ENCODE data around the gene MAST2. TPM values are rescaled to one million over a fixed set of nuclear protein-coding genes. Genes with fewer than 3 reads are reported as not detected.

The MAST2 gene
- total RNA-seq, 1 donor from 2014 or later: 50.7 TPM

DNA sequence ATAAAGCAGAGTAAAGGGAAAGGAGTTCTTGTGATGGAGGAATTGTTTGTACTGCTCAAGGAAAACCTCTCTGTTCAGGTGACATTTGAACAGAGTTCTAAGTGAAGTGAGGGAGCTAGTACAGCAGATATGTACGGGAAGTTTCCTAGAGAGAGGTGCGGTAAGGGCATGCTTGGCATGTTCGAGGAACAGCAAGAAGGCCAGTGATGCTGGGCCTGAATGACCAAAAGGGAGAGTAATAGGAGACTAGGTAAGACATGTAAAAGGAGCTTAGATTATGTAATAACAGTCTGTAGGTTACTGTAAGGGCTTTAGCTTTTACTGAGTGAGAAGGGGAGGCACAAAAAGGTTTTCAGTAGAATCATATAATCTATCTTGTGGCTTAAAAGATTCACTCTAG, 265.1 kb downstream of the MAST2 start:
- no peak for DNase-seq

DNA sequence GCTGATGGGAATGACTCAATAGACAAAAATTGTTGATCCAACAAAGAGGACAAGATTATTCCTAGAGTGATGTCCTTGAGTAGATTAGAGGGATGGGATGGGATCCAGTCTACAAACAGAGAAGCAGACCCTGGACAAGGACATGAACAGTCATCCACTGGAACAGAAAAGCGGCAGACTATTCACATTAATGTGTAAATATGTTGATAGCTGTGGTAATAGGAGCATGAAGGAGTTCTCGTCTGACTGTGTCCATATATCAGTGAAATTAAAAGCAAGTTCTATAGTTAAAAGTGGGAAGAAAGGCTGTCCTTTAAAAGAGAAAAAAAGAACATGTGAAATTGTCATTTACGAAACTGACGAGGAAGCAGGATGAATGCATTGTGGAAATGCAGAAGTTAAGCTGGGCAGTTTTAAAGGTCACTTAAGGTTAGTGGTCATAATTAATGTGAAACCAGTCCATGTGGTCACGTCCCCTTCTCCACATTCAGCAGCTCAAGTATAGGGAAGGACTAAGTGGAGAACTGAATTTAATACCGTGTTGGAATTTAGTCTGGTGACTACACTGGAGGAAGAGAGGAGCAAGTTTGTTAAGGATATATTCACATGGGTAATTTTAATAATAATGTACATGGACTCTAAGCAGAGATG, 266.9 kb downstream of the MAST2 start:
- no peak for DNase-seq

DNA sequence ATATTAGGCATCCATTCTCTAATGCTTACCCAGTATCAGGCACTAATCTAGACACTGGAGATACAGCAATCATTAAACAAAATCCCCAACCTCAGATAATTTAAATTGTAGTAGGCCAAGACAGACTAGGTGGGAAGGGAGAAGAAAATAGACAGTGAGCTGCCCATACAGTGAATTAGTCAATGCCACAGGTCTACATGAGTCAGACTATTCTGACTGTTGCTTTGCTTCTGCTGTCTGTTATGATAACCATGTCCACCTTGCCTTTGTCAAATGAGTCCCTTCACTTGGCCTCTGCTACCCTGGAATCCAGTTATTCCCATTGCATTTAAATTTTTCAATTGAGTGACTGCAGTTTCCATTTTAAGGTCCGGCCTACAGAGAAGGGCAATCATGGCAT, 269.6 kb downstream of the MAST2 start:
- no peak for DNase-seq

DNA sequence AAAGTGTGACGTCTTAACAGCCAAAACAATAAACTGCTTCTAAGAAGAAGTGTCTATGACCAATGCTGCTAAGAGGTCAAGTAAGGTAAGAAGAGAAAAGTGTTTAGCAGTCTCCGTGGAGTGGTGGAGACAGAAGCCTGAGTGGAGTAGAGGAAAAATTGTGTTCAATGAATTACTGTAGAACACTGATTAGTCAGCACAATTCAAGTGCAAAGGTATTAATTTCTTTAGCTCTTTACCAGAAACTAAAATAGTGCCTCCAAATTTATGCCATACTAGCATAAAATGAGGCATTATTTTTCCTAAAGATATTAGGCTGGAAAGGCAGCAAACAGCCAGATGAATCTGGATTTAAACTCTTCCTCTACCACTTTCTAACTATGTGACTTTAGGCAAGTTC, 272.9 kb downstream of the MAST2 start:
- no peak for DNase-seq

DNA sequence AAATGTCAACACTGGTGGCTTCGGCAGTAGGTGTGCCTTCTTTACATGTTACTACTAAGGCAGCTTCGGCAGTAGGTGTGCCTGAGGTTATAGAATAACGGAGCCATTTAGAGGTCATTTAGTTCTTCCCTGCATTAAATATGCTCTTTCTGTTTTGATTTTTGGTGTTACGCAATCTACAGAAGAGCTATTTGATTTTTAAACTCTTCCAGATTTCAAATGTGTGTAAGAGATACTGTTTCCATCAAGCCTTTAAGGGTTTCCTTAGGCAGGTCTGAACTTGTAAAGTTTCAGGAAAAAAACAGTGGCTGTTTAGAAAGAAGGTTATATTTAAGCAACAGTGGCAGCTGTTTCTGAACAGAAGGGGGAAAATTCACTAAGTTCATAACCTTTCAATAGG, 274.2 kb downstream of the MAST2 start:
- no peak for DNase-seq

DNA sequence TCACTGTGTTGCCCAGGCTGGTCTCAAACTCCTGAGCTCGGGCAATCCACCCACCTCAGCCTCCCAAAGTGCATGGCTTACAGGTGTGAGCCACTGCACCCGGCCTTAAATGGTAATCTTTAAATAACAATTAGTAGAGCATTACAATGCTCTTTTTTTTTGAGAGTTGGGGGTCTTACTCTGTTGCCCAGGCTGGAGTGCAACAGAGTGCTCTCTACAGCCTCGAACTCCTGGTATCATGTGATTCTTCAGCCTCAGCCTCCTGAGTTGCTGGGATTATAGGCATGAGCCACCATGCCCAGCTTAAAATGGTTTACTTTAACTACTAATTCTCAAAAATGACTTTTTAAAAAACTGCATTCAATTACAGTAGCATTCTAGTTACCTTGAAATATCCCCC, 276.8 kb downstream of the MAST2 start:
- DNase-seq: no peak

DNA sequence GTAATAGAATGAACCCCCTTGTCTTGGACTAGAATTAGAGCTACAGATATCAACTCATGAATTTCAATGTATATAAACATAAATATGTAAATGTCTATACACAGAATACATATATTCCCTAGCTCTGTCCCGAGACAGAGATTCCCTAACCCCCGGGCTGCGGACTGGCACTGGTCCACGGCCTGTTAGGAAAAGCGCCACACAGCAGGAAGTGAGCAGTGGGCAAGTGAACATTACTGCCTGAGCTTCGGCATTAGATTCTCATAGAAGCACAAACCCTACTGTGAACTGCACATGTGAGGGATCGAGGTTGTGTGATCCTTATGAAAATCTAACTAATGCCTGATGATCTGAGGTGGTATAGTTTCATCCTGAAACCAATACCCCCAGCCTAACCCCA, 277.8 kb downstream of the MAST2 start:
- DNase-seq: no peak

DNA sequence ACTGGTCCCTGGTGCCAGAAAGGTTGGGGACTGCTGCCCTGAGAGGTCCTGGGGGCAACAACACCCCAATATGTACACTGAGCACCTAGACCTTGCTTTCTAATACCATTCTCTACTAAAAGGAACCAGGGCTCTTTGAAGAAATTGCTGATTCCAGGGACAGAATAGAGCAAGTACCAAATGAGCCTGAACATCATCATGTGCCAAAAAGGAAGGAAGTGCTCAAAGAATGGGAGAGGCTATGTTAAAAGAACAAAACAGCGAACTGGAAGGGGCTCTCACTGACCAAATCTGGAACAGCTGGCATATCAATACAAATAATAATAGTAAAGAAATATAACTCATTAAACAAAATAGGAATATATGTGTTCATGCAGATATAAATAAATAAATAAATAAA, 278.2 kb downstream of the MAST2 start:
- DNase-seq: no peak

DNA sequence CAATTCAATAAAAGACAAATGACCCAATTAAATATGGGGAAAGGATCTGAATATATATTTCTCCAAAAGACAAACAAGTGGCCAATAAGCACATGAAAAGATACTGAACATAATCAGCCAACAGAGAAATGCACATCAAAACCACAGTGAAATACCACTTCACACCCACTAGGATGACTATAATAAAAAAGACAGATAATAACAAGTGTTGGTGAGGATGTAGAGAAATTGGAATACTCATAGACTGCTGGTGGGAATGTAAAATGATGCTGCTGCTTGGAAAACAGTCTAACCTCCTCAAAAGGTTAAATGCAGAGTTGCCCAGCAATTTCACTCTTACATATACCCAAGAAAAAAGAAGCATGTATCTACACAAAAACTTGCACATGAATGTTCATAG, 280.2 kb downstream of the MAST2 start:
- no peak for DNase-seq

DNA sequence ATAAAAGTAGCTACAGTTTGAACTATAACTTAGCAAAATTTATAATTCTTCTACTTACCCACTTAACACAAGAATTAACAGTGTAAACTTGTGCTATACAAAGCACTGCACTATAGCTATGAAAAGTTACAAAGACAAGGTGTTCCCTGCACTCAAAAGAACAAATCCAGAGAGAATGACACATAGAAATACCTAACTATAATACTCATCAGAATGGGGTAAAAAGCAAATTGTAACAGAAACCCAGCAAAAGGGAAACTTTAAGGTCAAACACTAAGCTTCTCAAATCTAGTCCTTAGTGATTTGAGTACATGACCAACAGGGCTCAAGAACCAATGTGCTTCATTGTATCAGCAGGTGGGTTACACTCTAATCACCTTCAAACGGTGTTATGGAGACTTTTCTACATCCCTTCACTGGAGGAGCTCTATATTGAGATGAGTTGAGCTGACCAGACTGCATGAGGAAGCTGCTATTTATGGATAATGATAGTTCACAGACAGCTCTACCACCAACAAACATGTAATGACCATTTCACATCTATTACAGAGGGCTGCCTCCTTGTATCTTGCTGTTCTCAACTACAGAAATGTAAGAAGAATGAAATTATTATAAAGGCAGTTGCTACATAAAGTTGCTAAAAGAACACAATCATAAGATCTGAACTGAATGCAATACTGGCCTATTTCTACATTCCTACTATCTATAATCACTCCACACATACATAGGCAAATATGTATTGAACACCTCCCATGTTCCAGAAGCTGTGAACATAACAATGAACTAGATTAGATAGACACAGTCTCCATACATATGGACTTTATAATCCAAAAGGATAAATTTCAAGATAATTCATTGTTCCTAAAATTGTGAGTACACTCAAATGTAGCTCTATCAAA, 281.4 kb downstream of the MAST2 start:
- DNase-seq: no peak

Other genes starting within 250 kb of the MAST2 start
- gene NASP, start 219.6 kb upstream of the MAST2 start, total RNA-seq: 87.5 TPM
- gene CCDC17, start 179.6 kb upstream of the MAST2 start, total RNA-seq: 0.47 TPM
- gene GPBP1L1, start 117.1 kb upstream of the MAST2 start, total RNA-seq: 55.4 TPM
- 20.7 TPM for gene TMEM69, start 115.4 kb upstream of the MAST2 start, total RNA-seq
- 14.7 TPM for gene IPP, start 53.0 kb upstream of the MAST2 start, total RNA-seq